Nephron (organoid): Measurements from ENCODE around the gene HSPA5.

Experiments
- H3K27ac Mint-ChIP-seq, 3 experiments: 2 replicates each; pipeline ENCODE4 v1.8.0; 2020; ENCODE audit warnings: mixed read lengths in 3 of 3, mild to moderate bottlenecking in 2 of 3, moderate library complexity in 1 of 3
- H3K27me3 Mint-ChIP-seq: 2 replicates; pipeline ENCODE4 v1.8.0; 2021; ENCODE audit warnings: low read depth, mild to moderate bottlenecking, moderate library complexity, mixed read lengths
- H3K36me3 Mint-ChIP-seq: 2 replicates; pipeline ENCODE4 v1.8.0; 2020; ENCODE audit warnings: low read depth, mixed read lengths
- H3K4me1 Mint-ChIP-seq: 2 replicates; pipeline ENCODE4 v1.8.0; 2020; ENCODE audit warnings: mixed read lengths
- H3K4me3 Mint-ChIP-seq, 3 experiments: 2 replicates each; pipeline ENCODE4 v1.8.0; 2020; ENCODE audit warnings: mild to moderate bottlenecking in 3 of 3, mixed read lengths in 3 of 3, moderate library complexity in 2 of 3
- H3K9me3 Mint-ChIP-seq: 2 replicates; pipeline ENCODE4 v1.8.0; 2020; ENCODE audit warnings: mixed read lengths
- TF ChIP-seq, protein P1 (sequence below), 3 experiments: fragments of 200-600 bp; sonication (generic); IDR thresholded peaks; one replicate each; pipeline ENCODE4 v1.5.0; 2021; ENCODE audit warnings: antibody characterized with exemption in 3 of 3; ENCODE audit not compliant: unreplicated experiment in 3 of 3

HSPA5 gene

GRCh38 chr9:125189361-125190289, 51.5 kb downstream of the HSPA5 start, which contains the start of gene PPP6C:
PPP6C (minus strand) TSS chr9:125189803; CDS start chr9:125189718, 85 bp downstream.
- Mint-ChIP-seq H3K27me3 (no peaks in the 10 kb centered on the region), H3K36me3 (no peaks in the 10 kb centered on the region), H3K4me3 (peak within 1 kb of the TSS; percentile 90 to 96 (median 95)), H3K4me1 (peaks cover 18% of the 10 kb centered on the region), H3K27ac (peak within 1 kb of the TSS; percentile 93 to 99 (median 95)), H3K9me3 (no peaks in the 10 kb centered on the region)
- TF ChIP-seq, protein P1, sequence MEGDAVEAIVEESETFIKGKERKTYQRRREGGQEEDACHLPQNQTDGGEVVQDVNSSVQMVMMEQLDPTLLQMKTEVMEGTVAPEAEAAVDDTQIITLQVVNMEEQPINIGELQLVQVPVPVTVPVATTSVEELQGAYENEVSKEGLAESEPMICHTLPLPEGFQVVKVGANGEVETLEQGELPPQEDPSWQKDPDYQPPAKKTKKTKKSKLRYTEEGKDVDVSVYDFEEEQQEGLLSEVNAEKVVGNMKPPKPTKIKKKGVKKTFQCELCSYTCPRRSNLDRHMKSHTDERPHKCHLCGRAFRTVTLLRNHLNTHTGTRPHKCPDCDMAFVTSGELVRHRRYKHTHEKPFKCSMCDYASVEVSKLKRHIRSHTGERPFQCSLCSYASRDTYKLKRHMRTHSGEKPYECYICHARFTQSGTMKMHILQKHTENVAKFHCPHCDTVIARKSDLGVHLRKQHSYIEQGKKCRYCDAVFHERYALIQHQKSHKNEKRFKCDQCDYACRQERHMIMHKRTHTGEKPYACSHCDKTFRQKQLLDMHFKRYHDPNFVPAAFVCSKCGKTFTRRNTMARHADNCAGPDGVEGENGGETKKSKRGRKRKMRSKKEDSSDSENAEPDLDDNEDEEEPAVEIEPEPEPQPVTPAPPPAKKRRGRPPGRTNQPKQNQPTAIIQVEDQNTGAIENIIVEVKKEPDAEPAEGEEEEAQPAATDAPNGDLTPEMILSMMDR (IDR thresholded peaks at IDR 0.05; ENCODE audit: unreplicated experiment in 3 of 3) = peak; percentile 44 to 61 (median 50)

GRCh38 chr9:125189011-125189360, 52.2 kb downstream of the HSPA5 start:
- peak overlapping the region in 2 of 3 experiments; percentile 44 to 54 for H3K27ac Mint-ChIP-seq
- peaks cover 18% of the 10 kb centered on the region for H3K4me1 Mint-ChIP-seq
- H3K9me3 Mint-ChIP-seq = no peaks in the 10 kb centered on the region
- no peaks in the 10 kb centered on the region for H3K27me3 Mint-ChIP-seq
- peak overlapping the region; percentile 90 to 96 (median 95) for H3K4me3 Mint-ChIP-seq
- no peaks in the 10 kb centered on the region for H3K36me3 Mint-ChIP-seq
- TF ChIP-seq, protein P1 (IDR thresholded peaks at IDR 0.05; ENCODE audit: unreplicated experiment in 3 of 3) = no peak
